ENCODE data around the gene ACAP1.

DNA sequence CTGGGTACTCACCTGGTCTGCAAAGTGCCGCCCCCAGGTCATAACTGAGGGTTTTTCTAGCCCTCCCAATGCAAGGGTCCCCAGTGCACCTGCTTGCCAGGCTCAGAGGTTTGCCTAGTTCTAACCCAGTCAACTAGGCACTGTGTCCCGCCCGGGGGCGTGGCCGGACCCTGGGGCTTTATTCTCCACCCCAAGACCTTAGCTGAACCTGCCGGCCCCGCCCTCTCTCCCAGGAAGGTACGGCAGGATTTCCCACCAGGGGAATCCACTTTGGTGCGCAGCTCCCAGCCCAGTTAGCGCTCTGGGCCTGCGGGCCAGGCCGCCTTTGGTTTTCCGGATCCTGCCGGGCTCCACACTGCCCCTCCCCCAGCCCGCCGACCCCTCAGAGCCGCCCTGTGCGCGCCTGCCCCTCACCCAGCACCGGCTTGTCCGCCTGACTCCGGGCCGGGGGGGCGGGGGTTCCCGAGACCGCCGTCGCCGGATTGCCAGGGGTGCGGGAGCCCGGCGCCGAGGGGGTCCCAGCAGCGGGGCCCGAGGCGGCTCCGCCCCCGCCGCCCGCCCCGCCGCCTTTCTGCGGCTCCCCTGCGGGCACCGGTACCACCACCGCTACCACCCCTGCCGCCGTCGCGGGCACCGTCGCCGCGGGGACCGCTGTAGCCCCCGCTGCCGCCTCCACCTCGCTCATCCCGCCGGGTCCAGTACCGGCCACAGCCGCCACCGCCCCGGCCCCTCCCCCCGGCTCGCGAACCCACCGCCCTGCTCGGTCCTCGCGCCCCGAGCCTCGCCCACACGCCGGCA, 42.3 kb upstream of the ACAP1 start:
- TF ChIP-seq ETS2 (tag; IDR thresholded peaks at IDR 0.05; ENCODE audit: borderline replicate concordance, poor library complexity, severe bottlenecking) (no peak), ATF3 (IDR thresholded peaks at IDR 0.05) (no peak), ATF3 (CRISPR knock-in tag; conservative IDR thresholded peaks at IDR 0.05) (no peak), SP1 (CRISPR knock-in tag; IDR thresholded peaks at IDR 0.05) (no peak)

All from K562 (cell line).